GM19438 (cell line): Measurements from ENCODE around the gene NDUFS8.
"Not testable (repeated sequence)": the region's sequence is repeated elsewhere in the genome, so short reads cannot be mapped to it uniquely, and the experiment has no call there.

Experiments
- ATAC-seq: cut with Tn5 transposase; IDR thresholded peaks from one replicate; pipeline ENCODE4 v1.9.1; 2021; ENCODE audit warnings: low read depth; ENCODE audit not compliant: unreplicated experiment

Gene NDUFS8

GRCh38 chr11:68030318-68031143, at the start of gene NDUFS8:
TSS of gene NDUFS8 (plus strand) at chr11:68030681. CDS start at chr11:68032152, 1,471 bp downstream.
- ATAC-seq: peak; percentile 90

- not testable (repeated sequence) for ATAC-seq
Observed at GRCh38 chr11:67981226-67981625, 49.3 kb upstream of the NDUFS8 start.

GRCh38 chr11:67982255-67982857, 48.1 kb upstream of the NDUFS8 start:
- not testable (repeated sequence) for ATAC-seq

GRCh38 chr11:67983951-67984350, 46.5 kb upstream of the NDUFS8 start:
- no peak for ATAC-seq

GRCh38 chr11:67985302-67985701, 45.2 kb upstream of the NDUFS8 start:
- not testable (repeated sequence) for ATAC-seq

- not testable (repeated sequence) for ATAC-seq
Observed at GRCh38 chr11:67990546-67991346, 39.7 kb upstream of the NDUFS8 start.

- ATAC-seq: not testable (repeated sequence)
Observed at GRCh38 chr11:67991347-67992121, 38.9 kb upstream of the NDUFS8 start.

GRCh38 chr11:67993821-67994220, 36.7 kb upstream of the NDUFS8 start:
- not testable (repeated sequence) for ATAC-seq

GRCh38 chr11:67994387-67994786, 36.1 kb upstream of the NDUFS8 start:
- ATAC-seq: not testable (repeated sequence)

- ATAC-seq: not testable (repeated sequence)
Observed at GRCh38 chr11:67995129-67995528, 35.4 kb upstream of the NDUFS8 start.

- not testable (repeated sequence) for ATAC-seq
Observed at GRCh38 chr11:67995579-67995978, 34.9 kb upstream of the NDUFS8 start.

GRCh38 chr11:67996051-67996450, 34.4 kb upstream of the NDUFS8 start:
- ATAC-seq: no peak

GRCh38 chr11:67996622-67997474, 33.6 kb upstream of the NDUFS8 start:
- ATAC-seq: no peak

GRCh38 chr11:67997475-67997921, 33.0 kb upstream of the NDUFS8 start:
- no peak for ATAC-seq

GRCh38 chr11:67998150-67999045, 32.1 kb upstream of the NDUFS8 start:
- ATAC-seq: no peak

- no peak for ATAC-seq
Observed at GRCh38 chr11:67999201-67999629, 31.3 kb upstream of the NDUFS8 start.

GRCh38 chr11:67999704-68000103, 30.8 kb upstream of the NDUFS8 start:
- ATAC-seq: no peak

- peak; percentile 29 for ATAC-seq
Observed at GRCh38 chr11:68002575-68002937, 27.9 kb upstream of the NDUFS8 start.
